HG02852 (cell line): ENCODE data around the gene BCL7C.
"Not testable (repeated sequence)": the region's sequence is repeated elsewhere in the genome, so short reads cannot be mapped to it uniquely, and the experiment has no call there.

Experiments used
- ATAC-seq: cut with Tn5 transposase; IDR thresholded peaks from one replicate; pipeline ENCODE4 v1.9.1; 2021; ENCODE audit warnings: mild to moderate bottlenecking, moderate library complexity; ENCODE audit not compliant: unreplicated experiment

Gene BCL7C

DNA sequence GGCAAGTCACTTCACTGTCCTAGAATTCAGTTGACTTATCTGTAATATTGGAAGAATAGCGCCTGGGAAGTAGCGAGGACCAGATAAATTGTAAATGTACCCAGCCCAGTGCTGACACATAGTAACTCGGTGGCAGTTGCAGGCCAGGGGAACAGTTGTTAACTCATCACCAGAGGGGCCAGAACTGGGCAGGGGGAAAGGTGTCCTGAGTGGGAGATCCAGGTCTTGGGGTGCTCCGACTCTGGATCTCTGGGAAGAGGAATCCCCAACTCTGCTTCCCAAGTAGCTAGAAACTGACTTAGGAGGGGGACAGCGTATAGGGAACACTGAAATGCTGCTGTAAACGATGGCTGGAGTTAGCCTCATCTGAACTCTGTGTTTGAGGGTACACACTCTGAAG, 23.0 kb downstream of the BCL7C start:
- no peak for ATAC-seq

DNA sequence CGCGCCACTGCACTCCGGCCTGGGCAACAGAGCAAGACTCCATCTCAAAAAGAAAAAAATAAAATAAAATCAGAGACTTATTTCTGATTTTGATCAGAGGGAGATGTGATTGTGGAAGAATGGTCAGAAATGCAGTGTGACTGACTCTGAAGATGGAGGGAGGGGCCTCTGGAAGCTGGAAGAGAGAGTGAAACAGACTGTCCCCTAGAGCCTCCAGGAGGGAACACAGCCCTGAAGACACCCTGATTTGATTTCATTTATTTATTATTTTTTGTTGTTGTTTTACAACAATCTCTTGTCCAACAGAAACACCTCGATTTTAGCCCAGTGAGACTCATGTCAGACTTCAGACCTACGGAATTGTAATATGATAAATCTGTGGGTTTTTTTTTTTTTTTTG, 26.1 kb downstream of the BCL7C start:
- ATAC-seq, result no peak

DNA sequence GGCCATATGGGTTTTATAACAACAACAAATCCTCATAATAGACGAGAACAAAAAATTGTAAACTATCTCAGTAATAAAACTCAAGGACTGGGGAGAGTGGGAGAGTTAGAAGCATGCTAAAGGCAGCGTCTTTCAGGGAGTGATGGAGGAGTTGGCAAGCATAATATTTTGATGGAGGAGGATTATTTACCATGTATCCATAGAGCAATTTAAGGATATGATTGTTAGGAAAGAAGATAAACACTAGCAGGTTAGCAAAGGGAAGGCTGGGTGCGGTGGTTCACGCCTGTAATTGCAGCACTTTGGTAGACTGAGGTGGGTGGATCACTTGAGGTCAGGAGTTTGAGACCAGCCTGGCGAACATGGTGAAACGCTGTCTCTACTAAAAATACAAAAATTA, 27.8 kb downstream of the BCL7C start:
- no peak for ATAC-seq

DNA sequence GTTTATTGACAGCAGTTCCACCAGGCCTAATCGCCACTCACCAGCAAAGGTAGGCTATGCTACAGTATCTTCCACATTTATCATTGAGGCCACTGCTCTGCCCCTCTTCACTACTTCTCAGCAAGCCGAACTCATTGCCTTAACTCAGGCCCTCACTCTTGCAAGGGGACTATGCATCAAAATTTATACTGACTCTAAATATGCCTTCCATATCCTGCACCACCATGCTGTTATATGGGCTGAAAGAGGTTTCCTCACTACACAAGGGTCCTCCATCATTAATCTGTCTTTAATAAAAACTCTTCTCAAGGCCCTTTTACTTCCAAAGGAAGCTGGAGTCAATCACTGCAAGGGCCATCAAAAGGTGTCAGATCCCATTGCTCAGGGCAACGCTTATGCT, 30.7 kb downstream of the BCL7C start:
- not testable (repeated sequence) for ATAC-seq

DNA sequence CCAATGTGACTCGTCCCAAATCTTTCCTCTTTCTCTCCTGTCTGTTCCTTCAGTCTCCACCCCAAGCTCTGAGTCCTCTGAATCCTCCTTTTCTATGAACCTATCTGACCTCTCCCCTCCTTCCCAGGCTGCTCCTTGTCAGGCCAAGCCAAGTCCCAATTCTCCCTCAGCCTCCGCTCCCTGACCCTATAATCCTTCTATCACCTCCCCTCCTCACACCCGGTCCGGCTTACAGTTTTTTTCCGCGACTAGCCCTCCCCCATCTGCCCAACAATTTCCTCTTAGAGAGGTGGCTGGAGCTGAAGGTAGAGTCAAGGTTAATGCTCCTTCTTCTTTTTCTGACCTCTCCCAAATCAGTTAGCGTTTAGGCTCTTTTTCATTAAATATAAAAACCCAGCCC, 33.1 kb downstream of the BCL7C start:
- not testable (repeated sequence) for ATAC-seq

DNA sequence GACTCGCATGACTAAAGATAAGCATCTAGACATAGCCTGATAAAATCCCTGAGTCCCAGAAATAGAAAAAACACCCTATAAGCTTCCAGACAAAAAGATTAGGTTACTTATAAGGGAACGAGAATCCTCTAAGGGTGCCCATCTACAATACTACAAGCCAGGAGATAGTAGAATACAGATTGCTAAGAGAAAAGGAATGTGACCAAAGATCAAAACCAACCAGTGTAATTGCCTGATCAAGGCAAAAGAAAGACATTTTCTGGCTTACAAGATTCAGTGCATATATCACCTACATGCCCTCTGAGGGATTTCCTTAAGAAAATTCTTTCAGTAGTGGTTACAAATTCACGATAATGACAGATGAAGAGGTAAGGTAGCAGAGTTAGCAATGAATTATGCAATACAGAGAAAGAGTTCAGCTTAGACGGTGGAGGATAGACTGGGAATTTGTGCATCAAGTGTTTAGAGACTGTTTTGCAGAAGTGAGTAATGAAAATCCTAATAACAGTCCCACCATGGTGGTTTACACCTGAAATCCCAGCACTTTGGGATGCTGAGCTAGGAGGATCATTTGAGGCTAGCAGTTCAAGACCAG, 35.0 kb downstream of the BCL7C start:
- ATAC-seq, result no peak

DNA sequence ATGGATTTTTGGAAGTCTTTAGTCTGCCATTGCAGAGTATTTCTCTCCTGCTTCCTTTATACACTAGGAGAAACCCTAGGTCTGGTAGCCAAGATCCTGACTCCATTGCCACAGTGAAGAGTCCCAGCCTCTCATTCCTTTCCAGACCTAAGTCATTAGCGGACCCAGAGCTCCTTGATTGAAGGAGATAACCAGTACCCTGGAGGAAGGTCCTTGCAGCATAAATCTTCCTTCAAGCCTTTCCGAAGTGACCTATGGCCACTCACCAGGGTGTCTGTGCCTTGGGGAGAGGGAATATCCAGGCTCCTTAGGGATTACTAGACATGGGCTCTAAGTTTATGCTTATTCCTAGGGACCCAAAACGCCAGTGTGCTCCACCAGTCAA, 35.8 kb downstream of the BCL7C start:
- no peak for ATAC-seq

DNA sequence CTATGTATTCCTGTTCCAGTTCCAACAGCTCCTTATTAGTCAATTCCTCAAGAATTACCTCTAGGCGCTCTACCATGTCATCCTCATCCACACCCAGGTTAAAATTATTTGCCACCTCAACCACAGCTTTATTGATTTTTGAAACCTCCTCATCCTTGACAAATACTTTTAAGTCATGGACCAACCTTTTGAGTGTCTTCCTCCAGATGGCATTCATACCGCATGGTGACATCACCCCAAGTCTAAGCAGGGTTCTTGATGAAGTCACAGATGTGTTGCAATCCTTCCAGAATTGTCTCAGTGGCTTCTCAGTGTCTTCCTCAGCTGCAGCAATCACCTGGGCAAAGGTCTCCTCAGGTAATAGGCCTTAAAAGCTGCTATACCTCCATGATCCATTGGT, 40.1 kb downstream of the BCL7C start:
- ATAC-seq, result no peak

DNA sequence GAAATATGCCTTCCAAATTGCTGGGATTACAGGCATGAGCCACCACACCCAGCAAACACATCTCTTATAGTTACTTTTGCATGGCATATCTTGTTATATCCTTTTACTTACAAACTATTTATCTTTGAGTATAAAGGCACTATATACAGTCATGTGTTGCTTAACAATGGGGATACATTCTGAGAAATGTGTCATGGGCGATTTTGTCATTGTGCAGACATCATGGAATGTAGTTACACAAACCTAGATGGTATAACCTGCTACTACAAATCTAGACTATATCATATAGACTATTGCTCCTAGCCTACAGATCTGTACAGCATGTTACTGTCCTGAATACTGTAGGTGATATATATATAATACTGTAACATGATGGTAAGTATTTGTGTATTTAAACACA, 43.6 kb downstream of the BCL7C start:
- ATAC-seq, result no peak

DNA sequence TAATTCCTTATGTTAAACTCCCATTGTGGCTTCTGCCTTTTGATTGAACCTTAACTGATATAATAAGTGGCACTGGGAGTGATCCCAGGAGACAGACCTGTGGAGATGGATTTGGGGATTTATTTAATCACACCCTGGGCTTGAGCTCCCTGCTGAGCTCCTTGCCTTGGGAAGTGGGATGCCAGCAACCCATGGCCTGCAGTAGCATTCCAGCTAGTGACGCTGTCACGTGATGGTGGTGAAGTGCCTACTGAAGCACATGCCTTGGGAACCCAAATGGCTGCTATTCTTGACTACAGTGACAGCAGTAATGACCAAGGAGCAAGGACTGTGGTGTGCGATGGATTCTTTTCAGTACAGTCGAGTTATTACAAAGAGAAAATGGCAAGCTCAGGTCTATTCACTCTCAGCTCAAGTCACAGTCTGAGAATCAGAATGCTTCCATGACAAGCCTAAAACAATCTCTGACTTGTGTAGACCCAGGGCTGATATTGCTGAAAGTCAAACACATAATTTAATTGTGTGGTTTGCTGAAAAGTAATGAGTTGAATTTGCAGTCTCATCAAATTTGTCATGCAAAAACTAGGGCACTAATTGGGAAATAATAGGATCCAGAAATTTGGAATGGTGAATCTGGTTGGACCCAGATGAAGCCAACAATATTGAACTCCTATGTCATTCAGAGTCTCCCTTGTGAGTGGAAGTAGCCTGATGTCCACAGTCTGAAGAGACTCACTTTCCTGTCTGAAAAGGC, 47.1 kb downstream of the BCL7C start:
- no peak for ATAC-seq

DNA sequence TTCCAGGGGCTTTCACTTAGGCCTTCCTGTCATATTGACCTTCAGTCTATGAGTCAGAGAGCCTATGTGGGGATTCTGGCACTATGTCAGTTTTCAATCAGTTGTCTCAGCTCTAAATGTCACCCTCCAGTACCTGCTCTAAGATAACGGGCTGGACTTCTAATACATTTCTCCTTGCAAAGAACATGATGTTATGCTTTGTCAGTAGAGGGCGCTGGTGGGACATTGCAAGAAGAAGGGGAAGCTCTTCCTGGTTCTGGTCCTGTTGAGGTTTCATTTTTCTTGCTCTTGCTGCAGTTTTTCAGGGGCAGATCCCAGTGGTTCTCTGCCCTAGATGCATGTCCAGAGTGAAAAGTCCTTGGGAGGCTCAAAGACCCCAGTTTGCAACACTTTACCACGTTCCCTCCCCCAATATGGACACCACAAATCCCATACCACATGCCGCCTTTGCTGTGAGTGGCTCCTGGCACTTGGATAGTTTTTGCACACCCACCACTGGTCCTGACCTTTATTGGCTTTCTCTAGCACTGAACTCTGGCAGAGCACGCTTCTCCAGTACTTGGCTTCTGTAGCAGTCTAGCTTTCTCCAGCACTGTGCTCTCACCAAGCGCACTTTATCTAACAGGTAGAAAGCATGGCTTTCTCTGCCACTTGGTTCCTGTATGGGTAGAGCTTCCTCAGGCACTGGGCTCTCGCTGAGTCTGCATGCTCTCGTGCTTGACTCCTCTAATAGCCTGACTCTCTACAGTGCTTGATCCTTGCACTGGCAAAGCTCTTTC, 49.0 kb downstream of the BCL7C start:
- peak; percentile 61 for ATAC-seq

DNA sequence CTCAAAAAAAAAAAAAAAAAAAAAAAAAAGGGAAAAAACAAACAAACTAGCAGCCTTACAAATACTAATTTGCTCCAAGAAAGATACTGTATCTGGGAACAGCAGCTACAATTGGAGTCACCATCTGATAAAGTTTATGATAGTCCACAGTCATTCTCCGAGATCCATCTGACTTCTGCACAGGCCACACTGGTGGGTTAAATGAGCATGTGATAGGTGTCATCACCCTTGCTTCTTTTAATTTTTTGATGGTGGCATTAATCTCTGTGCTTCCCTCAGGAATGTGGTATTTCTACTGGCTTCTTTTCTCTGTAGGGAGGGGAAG, 49.6 kb downstream of the BCL7C start:
- no peak for ATAC-seq

DNA sequence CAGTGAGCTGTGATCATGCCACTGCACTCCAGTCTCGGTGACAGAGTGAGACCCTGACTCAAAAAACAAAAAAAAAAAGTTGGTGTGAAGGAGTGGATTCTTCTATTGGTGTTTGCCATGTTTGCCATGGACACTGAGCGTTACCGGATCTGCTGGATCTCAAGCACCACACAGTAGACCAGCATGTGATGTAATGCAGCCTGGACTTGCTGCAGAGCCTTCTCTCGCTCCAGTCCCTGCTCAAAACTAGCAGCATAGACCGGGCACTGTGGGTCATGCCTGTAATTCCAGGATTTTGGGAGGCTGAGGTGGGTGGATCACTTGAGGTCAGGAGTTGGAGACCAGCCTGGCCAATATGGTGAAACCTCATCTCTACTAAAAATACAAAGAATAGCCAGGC, 50.4 kb downstream of the BCL7C start:
- no peak for ATAC-seq

DNA sequence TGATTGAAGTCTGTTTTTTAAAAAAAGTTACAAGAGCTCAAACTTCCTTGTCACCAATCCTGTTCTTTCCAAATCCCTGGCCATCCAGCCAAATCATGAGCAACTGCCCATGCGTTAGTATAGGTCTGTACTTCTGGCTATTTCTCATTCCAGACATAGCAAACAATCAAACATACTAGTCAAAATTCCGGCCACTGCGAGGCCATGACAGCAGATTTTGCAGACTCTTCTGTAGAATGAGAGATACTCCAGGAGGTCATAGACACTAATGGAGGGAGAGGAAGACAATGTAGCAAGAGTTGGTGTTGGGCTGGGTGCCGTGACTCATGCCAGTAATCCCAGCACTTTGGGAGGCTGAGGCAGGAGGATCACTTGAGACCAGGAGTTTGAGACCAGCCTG, 50.9 kb downstream of the BCL7C start:
- no peak for ATAC-seq

DNA sequence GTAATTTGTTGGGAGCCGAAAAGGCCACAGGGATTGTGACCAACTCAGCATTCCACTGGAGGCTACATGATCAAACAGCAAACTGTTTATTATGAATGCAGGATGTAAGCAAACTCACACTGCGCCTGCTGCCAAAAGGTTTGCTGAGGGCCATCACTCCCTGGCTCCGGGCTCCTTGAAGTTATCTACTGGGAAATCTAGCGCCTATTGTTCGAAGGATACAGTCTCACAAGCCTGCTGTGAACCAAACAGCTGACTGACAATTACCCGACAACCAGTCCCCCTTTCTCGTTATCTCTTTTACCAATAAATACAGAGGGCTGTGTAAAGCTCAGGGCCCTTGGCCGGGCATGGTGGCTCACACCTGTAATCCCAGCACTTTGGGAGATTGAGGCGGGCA, 52.5 kb downstream of the BCL7C start:
- no peak for ATAC-seq

DNA sequence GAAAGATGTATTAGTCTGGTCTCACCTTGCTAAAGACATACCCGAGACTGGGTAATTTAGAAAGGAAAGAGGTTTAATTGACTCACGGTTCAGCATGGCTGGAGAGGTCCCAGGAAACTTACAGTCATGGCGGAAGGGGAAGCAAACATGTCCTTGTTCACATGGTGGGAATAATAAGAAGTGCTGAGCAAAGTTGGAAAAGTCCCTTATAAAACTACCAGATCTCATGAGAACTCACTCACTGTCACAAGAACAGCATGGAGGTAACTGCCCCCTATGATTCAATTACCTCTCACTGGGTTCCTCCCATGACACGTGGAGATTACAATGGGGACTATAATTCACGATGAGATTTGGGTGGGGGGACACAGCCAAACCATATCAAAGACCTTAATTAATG, 53.3 kb downstream of the BCL7C start:
- ATAC-seq, result no peak

DNA sequence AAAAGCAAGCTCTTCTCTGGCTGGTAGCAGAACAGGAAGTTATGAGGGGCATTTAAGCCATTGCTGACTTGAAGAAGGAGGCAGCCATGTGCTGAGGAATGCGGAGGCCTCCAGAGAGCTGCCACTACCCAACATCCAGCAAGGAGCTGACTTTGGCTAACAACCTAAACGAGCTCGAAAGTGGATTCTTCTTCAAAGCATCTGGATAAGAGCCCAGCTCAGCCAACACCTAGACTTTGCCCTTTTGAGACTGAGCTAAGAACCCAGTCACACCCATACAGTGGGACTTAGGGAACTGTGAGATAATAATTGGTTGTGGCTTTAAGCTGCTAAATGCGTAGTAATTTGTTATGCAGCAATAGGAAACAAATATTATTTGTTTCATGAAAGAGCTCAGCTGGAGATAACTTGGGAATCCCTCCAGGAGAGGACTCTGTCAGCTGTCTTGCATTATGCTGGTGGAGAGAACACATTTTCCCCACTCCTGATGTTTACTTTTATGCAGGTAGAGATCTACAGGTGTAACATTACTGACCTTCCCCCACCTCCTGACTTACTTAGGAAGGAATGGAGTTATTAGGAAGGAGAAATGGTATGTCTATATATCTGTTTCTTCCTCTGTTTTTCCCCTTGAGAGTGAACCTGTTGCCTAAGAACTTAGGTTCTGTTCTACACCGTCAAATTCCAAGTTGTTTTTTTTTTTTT, 54.2 kb downstream of the BCL7C start:
- no peak for ATAC-seq

DNA sequence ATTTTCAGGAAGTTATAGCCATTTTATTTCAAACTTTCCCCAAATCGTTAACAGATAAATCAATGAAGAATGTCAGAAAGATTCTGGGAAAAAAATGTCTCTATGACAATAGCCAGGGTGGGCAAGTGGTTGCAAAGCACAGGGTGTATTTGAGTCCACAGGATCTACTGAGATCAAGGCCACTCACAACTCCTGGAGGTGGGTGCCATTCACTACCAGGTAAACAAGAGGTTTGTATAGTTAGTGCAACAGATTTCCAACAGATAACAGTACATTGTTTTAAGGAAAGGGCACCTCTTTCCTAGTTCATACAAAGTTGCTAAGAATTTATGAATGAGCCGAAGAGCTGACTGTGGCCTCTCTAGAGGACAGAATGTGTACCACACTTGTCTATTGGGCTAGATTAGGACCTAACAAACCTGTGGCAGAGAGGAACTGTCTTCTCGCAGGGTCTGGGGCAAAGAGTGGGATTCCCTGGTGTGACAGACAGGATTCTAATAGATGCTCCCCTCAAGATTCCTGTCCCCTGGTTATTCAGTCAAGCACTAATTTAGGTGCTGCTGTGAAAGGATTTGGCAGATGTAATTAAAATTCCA, 54.9 kb downstream of the BCL7C start:
- no peak for ATAC-seq

DNA sequence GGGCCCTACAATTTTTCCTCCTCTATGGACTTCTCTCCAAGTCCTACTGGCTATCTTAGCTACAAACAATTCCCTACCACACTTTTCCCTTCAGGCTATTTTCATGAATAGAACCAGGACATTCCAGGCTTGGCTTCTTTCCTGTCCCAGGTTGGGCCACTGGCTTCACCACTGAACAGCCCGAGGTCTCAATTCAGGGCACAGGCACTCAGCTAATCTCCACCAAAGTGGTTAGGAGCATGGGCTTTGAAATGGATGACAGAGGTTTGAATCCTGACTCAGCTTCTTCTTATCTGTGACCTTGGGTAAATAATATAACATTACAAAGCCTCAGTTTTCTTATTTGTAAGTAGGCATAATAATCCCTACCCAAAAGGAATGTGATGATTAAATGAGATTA, 56.0 kb downstream of the BCL7C start:
- no peak for ATAC-seq
